Superior temporal gyrus (tissue), 1 donor: ENCODE results near the gene OR51G2.

Experiments
- DNase-seq: peaks from one replicate; pipeline ENCODE4 v3.0.0-alpha.2; 2016; ENCODE audit errors: extremely low spot score

The OR51G2 gene

DNA sequence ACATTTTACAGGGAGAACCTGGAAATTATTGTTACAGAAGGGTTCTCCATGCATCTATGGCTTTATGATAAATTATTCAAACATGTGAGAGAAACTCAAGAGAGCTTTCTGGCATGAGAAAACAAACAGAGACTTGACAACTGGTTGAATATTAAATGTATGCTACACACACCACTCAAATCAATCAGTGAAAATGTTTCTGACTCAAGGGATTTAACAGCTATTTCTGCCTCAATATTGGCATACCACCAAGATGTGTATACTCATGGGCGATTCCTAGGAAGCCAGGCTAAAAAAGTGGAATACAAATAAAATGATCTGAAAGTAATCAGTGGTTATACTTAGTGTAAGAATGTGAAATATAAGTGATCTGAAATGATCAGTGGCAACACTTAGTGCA, 53.3 kb downstream of the OR51G2 start:
- no peak for DNase-seq

GRCh38 chr11:4863876-4864275, 55.3 kb downstream of the OR51G2 start:
- DNase-seq: no peak
